ENCODE data around the gene PTPRS. TPM values are rescaled to one million over a fixed set of nuclear protein-coding genes. Genes with fewer than 3 reads are reported as not detected.

The PTPRS gene
- total RNA-seq, 1 donor from 2014 or later: 125 TPM

- H3K36me3 ChIP-seq (ENCODE audit: insufficient read depth, low read length): no peaks in the 10 kb centered on the region
- H3K27me3 Mint-ChIP-seq (ENCODE audit: low read depth, unreplicated experiment): peaks cover 14% of the 10 kb centered on the region
- H3K9me3 Mint-ChIP-seq (ENCODE audit: unreplicated experiment): peaks cover 9% of the 10 kb centered on the region
- no peaks in the 10 kb centered on the region for H3K9me3 ChIP-seq (ENCODE audit: insufficient read depth, low read depth, low read length)
- H3K79me2 ChIP-seq (ENCODE audit: insufficient read depth, low read length): no peaks in the 10 kb centered on the region
- H4K20me1 ChIP-seq (ENCODE audit: insufficient read depth, low read length): no peaks in the 10 kb centered on the region
- H3K9ac ChIP-seq (ENCODE audit: low read length): no peak overlapping the region
- DNase-seq (ENCODE audit: low read depth): peak; percentile 78
- no peak overlapping the region for H3K27ac ChIP-seq (ENCODE audit: low read depth, low read length)
- H3K27ac Mint-ChIP-seq (ENCODE audit: unreplicated experiment): peak overlapping the region; percentile 21
- no peak for TF ChIP-seq EZH2 (IDR thresholded peaks at IDR 0.05; ENCODE audit: insufficient read depth, low read length)
- TF ChIP-seq, protein P1, sequence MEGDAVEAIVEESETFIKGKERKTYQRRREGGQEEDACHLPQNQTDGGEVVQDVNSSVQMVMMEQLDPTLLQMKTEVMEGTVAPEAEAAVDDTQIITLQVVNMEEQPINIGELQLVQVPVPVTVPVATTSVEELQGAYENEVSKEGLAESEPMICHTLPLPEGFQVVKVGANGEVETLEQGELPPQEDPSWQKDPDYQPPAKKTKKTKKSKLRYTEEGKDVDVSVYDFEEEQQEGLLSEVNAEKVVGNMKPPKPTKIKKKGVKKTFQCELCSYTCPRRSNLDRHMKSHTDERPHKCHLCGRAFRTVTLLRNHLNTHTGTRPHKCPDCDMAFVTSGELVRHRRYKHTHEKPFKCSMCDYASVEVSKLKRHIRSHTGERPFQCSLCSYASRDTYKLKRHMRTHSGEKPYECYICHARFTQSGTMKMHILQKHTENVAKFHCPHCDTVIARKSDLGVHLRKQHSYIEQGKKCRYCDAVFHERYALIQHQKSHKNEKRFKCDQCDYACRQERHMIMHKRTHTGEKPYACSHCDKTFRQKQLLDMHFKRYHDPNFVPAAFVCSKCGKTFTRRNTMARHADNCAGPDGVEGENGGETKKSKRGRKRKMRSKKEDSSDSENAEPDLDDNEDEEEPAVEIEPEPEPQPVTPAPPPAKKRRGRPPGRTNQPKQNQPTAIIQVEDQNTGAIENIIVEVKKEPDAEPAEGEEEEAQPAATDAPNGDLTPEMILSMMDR (IDR thresholded peaks at IDR 0.05; ENCODE audit: insufficient read depth, low read depth, low read length): no peak
- H3K4me3 Mint-ChIP-seq (ENCODE audit: unreplicated experiment): no peak overlapping the region
- H3K27me3 ChIP-seq (ENCODE audit: insufficient read depth, low read length): no peaks in the 10 kb centered on the region
- no peaks in the 10 kb centered on the region for H3K36me3 Mint-ChIP-seq (ENCODE audit: low read depth, unreplicated experiment)
- peak overlapping the region; percentile 60 for H2AFZ ChIP-seq (ENCODE audit: low read depth, low read length)
- H3K4me1 ChIP-seq (ENCODE audit: insufficient read depth, low read length): peaks cover 12% of the 10 kb centered on the region
- peak overlapping the region; percentile 62 for H3K4me2 ChIP-seq (ENCODE audit: low read length)
- FAIRE-seq: peak; percentile 49
- H3K4me3 ChIP-seq (ENCODE audit: insufficient read depth, low read depth, low read length): no peak overlapping the region
- H3K4me1 Mint-ChIP-seq (ENCODE audit: low read depth, unreplicated experiment): peaks cover 10% of the 10 kb centered on the region
These were observed 5.3 kb upstream of the PTPRS start for GRCh38 chr19:5345895-5346386.

- DNase-seq (ENCODE audit: low read depth) (peak; percentile 34), FAIRE-seq (no peak)
- no peak overlapping the region for H3K4me3 ChIP-seq (ENCODE audit: insufficient read depth, low read depth, low read length)
- peaks cover 4% of the 10 kb centered on the region for H3K79me2 ChIP-seq (ENCODE audit: insufficient read depth, low read length)
- peaks cover 10% of the 10 kb centered on the region for H3K27me3 Mint-ChIP-seq (ENCODE audit: low read depth, unreplicated experiment)
- H3K27ac Mint-ChIP-seq (ENCODE audit: unreplicated experiment): no peak overlapping the region
- peaks cover 3% of the 10 kb centered on the region for H3K27me3 ChIP-seq (ENCODE audit: insufficient read depth, low read length)
- peaks cover 19% of the 10 kb centered on the region for H3K4me1 ChIP-seq (ENCODE audit: insufficient read depth, low read length)
- peaks cover 9% of the 10 kb centered on the region for H3K9me3 Mint-ChIP-seq (ENCODE audit: unreplicated experiment)
- H4K20me1 ChIP-seq (ENCODE audit: insufficient read depth, low read length): peaks cover 6% of the 10 kb centered on the region
- H2AFZ ChIP-seq (ENCODE audit: low read depth, low read length): no peak overlapping the region
- no peaks in the 10 kb centered on the region for H3K9me3 ChIP-seq (ENCODE audit: insufficient read depth, low read depth, low read length)
- H3K27ac ChIP-seq (ENCODE audit: low read depth, low read length): no peak overlapping the region
- H3K4me3 Mint-ChIP-seq (ENCODE audit: unreplicated experiment): no peak overlapping the region
- no peaks in the 10 kb centered on the region for H3K36me3 ChIP-seq (ENCODE audit: insufficient read depth, low read length)
- H3K4me1 Mint-ChIP-seq (ENCODE audit: low read depth, unreplicated experiment): peaks cover 13% of the 10 kb centered on the region
- H3K36me3 Mint-ChIP-seq (ENCODE audit: low read depth, unreplicated experiment): no peaks in the 10 kb centered on the region
- no peak overlapping the region for H3K4me2 ChIP-seq (ENCODE audit: low read length)
- no peak overlapping the region for H3K9ac ChIP-seq (ENCODE audit: low read length)
- TF ChIP-seq, protein P1 (IDR thresholded peaks at IDR 0.05; ENCODE audit: insufficient read depth, low read depth, low read length): no peak
- no peak for TF ChIP-seq EZH2 (IDR thresholded peaks at IDR 0.05; ENCODE audit: insufficient read depth, low read length)
These were observed 3.2 kb upstream of the PTPRS start for GRCh38 chr19:5343848-5344247.

DNA sequence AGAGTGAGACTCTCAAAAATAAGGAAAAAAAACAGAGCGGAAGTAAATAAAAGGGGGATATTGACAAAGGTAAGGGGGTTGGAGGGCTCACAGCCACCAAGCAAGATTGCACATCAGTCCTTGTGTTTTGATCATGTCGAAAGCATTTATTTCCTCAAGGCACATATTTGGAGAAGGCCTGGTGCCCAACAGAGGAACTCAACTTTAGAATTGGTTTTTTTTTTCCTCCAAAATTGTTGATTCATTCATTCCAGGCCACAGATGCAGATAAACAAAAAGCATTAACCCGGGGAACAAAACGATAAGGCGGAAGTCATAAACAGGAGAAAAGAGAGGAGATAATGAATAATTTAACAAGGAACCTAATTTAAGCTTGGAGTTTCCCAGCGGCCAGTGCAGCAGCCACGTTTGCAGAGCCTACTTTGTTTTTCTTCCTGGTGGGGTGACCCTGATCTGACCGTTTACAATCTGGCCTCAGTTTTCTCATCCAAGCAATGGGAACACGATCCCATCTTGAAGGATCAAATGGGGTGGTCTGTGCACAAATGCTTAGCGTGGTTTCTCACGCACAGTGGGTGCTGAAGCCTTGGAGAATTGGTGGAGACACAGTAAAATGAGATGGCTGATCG is 2.1 kb upstream of the PTPRS start:
- Mint-ChIP-seq H3K4me3 (ENCODE audit: unreplicated experiment) (no peak overlapping the region), H3K36me3 (ENCODE audit: low read depth, unreplicated experiment) (no peaks in the 10 kb centered on the region), H3K4me1 (ENCODE audit: low read depth, unreplicated experiment) (peaks cover 13% of the 10 kb centered on the region), H3K27me3 (ENCODE audit: low read depth, unreplicated experiment) (peaks cover 11% of the 10 kb centered on the region), H3K27ac (ENCODE audit: unreplicated experiment) (no peak overlapping the region), H3K9me3 (ENCODE audit: unreplicated experiment) (peaks cover 7% of the 10 kb centered on the region)
- peaks cover 21% of the 10 kb centered on the region for H3K4me1 ChIP-seq (ENCODE audit: insufficient read depth, low read length)
- H2AFZ ChIP-seq (ENCODE audit: low read depth, low read length): no peak overlapping the region
- no peak overlapping the region for H3K4me2 ChIP-seq (ENCODE audit: low read length)
- H3K9ac ChIP-seq (ENCODE audit: low read length): no peak overlapping the region
- no peak overlapping the region for H3K4me3 ChIP-seq (ENCODE audit: insufficient read depth, low read depth, low read length)
- H3K27me3 ChIP-seq (ENCODE audit: insufficient read depth, low read length): peaks cover 3% of the 10 kb centered on the region
- FAIRE-seq (no peak), DNase-seq (ENCODE audit: low read depth) (no peak)
- peaks cover 8% of the 10 kb centered on the region for H3K79me2 ChIP-seq (ENCODE audit: insufficient read depth, low read length)
- TF ChIP-seq, protein P1 (IDR thresholded peaks at IDR 0.05; ENCODE audit: insufficient read depth, low read depth, low read length): no peak
- no peak for TF ChIP-seq EZH2 (IDR thresholded peaks at IDR 0.05; ENCODE audit: insufficient read depth, low read length)
- peaks cover 16% of the 10 kb centered on the region for H4K20me1 ChIP-seq (ENCODE audit: insufficient read depth, low read length)
- no peak overlapping the region for H3K27ac ChIP-seq (ENCODE audit: low read depth, low read length)
- no peaks in the 10 kb centered on the region for H3K9me3 ChIP-seq (ENCODE audit: insufficient read depth, low read depth, low read length)
- H3K36me3 ChIP-seq (ENCODE audit: insufficient read depth, low read length): no peaks in the 10 kb centered on the region
